Inflammatory macrophage treated with lipopolysaccharide for 1 hour (primary cell): ENCODE data around the gene FAM107B.

Experiments used
- DNase-seq, 2 donors: peaks; one replicate each; pipeline ENCODE4 v3.0.0-alpha.2; 2020 to 2022

The FAM107B gene

DNA sequence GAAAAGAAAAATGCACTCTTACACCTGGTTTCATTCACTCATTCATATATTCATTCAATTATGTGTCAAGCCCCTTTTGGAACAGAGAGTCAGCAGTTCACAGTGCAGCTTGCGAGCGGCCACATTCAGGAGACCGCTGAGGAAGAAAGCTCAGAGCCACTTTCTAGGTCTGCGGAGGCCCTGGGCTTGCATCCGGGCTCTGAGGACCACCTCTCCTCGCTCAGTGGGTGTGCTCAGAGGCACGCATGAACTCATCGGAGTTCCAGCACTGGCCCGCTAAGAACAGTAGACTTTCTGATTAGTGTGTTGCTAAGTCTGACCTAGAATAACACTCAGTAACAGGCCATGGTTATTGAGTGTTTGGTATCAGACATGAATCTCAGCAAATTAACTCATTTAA, 1.8 kb upstream of the FAM107B start:
- DNase-seq: no peak

DNA sequence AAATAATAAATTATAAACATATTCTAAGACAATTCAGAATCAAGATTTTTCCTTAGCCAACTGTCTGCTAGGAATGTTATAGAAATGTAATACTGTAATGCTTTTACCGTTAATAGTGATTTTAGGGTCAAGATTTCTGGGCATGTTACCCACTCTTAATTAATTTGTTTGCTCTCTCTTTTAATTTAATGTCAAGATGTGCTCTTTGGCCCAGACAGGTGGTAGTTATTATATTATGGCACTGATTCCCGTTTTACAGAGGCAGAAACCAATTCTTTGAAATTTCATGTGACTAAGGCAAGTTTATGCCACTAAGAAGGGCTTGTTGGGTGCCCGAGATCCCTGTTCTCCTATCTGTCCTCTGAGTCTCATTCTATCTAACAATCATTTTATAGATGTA, 959 bp upstream of the FAM107B start:
- DNase-seq: no peak

DNA sequence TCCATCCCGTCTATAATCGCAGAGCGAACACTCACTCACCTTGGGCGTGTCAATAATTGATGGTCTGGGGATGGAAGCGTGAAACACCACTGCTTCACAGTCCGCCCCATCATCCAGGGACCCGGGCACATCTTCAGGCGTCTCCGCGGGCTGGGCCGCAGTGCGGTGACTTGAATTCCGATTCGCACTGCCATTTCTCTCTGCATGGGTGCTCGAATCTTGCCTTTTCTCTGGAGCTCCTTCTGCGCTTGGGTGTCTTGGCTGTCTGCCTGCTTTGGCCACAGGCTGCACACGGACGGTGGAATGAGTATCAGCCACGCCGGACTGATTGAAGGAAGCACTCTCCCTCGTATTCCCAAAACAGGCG, 500 bp downstream of the FAM107B start:
- DNase-seq: no peak

DNA sequence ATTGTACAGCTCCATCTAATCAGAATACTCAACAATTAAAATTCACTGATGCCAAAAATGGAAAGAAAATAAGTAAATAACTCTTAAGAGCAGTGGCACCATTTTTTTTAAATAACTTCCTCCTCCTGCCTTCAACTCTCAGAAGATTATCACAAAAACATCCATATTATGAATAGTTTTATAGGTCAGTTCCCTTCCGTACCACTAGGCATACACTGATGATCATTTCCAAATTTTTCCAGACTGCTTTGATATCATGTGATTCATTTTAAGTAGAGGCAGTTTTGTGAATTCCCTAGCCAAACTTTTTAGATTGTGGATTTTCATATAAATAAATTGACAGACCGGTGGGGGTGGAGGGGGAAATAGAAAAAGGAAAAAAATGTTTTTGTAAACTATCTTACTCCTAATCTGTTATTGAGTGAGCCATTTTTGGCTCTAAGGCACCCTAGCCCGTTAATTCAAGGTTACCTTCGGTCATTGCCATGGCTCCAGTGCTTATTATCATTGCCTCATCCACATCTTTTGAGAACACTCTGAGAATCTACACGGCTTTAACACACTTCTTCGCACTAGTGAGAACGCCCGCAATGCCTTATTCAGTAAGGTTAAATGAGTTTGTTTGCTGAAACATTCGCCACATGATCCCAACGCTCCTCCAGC, 1.0 kb downstream of the FAM107B start:
- no peak for DNase-seq

DNA sequence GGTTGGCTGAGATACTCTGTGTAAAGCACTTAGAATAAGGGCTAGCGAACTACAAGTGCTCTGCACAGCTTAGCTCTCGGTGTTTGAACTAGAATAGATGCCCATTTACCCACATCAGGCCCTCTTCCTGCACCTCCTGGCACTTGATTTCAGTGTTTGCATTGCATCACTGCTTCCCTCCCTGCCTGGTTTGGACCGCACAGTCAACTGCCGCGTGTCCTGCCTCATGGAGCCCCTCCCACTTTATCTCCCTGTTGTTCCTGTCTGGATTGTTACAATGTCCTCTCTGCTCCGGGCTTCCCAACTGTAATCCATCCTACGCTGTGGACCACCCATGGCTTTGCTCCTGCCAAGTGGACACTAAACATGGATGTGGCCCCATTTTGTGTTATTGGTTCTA, 2.3 kb downstream of the FAM107B start:
- no peak for DNase-seq

DNA sequence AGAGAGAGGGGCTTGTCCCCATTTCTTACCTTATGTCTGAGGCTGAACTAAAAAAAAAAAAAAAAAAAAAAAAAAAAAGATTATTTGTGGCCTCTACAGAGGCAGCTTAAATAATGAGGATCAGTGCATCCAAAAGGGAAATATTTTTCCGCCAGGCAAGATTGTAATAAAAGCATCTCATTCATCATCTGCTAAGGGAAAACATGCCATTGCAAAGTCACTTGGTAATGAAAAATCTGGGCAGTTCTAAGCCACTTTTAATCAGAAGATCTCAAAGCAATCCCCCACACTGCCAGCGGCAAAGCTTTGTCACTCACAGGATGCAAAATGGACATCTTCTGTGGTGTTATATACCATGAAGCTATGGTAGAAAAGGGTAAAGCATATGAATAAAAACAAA, 3.8 kb downstream of the FAM107B start:
- DNase-seq: no peak

DNA sequence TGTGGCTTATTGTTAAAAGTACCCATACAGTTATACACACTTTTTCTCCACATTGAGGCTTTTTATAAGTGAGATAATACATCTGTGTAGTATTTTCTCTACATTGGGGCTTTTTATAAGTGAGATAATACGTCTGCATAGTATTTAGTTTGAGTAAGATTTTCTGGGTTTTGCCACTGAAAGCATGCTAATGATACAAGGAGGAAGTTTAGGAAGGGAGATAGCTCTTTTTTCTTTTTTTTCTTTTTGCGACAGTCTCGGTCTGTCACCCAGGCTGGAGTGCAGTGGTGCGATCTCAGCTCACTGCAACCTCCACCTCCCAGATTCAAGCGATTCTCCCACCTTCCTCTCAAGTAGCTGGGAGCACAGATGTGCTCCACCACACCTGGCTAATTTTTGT, 13.3 kb downstream of the FAM107B start:
- DNase-seq: peak; percentile 38 to 46

DNA sequence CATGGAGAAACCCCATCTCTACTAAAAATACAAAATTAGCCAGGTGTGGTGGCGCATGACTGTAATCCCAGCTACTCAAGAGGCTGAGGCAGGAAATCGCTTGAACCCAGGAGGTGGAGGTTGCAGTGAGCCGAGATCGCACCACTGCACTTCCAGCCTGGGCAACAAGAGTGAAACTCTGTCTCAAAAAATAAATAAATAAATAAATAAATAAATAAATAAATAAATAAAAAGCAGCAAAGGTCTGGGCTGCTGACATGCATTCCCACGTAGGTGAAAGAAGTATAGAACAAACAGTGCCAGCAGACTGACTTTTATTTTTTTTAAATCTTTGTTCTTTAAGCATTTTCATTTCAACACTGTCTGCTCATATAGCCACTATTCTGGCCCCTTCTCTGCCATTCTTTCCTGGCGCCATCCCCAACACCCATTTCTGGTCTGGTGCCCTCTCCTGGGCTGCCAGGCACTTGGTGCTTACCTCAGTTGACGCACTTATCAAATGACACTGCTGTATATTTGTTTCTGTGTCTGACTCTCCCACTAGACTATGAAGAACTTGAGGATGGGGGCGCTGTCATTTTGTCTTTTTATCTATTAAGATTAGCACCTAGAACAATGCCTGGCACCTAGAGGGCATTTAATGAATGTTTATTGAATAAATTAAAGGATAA, 15.6 kb downstream of the FAM107B start:
- no peak for DNase-seq

DNA sequence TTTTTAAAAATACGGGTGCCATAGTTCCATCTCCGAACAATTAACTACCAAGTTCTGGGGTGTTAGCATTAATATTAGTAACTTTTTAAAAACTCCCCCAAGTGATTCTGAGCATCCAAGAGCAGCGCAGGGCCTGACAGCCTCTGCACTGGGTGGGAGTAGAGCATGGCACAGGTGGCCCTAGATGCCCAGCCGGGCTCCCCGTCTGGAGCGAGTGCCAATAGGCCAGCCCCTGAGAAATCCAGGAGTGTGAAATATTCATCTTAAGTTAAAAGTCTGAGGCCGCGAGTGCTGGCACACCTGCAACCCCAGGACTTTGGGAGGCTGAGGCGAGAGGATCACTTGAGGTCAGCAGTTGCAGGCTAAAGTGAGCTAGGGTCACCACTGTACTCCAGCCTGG, 16.2 kb downstream of the FAM107B start:
- DNase-seq: no peak

DNA sequence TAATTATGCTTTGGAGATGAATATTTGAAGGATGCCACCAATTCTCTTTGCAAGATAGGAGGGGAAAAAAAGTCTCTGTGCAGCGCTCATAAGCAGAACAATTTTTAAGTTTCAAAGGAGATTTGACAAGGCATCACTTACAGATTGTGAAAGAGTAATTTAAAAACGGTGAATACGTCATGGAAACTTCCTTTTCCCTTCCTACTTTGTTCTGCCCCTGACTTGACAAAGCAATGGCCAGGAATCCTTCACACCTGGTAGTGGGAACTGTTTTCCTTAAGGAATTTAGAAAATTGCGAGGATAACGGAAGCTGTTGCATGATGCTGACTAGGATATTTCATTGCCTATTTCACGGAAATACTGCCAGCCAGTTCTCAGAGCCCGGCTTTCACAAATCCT, 16.7 kb downstream of the FAM107B start:
- DNase-seq: peak in 1 of 2 donors; percentile 5

DNA sequence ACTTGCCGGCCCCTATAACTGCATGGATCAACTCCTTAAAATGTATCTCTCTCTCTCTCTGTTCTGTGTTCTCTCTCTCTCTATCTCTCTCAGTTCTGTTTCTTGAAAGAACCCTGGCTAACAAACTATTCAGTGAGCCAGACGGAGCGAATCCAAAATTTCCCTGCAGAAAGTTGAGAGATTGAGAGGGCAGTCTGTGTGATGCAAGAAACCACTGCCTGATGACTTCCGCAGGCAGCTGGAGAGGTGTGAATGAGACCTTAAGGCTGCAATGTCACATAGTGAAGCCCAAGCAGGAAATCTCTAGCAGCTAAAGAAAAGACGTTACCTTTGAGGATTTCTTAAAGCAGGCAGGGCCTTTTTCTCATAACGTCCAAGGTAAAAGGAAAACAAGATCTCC, 17.3 kb downstream of the FAM107B start:
- no peak for DNase-seq

DNA sequence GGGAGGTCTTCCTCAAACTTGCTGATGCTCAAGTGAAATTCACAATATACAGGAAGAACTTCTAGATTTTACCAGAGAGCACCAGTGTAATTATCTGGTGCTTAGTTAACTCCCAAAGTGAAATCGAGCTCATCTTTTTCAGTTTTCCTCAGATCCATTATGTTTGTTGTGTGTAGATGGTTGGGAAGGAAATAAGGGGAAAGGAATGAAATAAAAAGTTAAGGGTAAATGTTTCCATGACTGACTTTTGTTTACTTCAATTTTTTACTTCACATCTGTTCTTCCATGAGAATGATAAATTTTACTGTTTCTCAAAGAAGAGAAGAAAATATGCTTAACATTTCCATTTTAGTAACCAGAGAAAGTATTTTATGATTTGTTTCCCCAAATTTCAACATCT, 21.3 kb downstream of the FAM107B start:
- no peak for DNase-seq

DNA sequence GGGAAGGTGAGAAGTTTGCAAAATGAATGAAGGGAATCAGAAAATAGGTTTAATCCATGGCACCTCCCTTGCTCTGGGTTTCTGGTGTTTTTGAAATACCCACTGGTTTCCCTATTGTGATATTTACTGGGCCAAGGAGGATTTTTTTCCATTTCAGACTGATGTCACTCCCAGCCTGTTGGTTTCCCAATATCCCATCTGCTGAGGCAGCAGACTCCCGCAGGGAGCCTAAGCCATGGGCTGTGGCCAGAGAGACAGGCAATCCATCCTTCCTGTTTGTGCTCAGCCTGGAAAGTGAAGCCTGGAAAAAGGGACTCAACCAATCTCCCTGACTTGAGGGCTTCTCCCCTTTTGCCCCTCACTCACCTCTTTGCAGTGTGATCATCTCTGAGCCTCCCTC, 22.8 kb downstream of the FAM107B start:
- peak; percentile 58 to 68 for DNase-seq

DNA sequence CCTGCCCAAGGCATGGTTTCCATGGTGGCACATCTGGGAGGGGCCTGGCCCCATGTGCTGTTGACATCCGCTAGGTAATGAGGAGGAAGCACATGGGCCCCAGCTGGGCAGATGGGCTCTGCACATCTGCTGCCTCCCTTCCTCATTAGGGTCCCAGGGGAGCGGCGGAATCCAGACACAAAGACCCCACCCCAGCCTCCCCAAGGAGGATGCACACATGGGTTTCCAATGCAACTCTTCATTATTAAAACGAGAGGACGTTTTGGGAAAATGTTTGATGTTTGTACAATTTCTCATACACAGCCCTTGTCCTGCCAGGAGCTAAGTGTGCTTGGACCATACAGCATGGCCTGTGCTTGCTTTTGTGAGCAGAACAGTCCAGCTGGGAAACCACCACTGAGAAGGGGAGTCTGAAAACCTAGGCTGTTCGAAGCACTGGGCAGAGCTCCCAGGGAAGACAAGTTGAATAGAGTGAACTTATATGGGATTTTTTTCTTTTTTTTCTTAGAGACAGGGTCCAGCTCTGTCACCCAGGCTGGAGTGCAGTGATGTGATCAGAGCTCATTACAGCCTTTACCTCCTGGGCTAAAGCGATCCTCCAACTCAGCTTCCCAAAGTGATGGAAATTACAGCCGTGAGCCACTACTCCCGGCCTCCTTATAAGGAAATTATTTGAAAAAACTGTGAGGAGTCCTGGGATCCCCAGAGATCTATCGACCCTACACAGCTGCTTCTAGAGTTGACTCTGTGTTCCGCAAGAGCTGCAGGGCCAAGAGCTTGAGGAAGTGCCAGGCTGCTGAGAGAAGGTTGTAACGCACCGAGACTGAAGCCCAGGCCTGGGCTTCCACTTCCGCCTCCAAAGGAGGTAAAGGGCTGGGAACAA, 23.4 kb downstream of the FAM107B start:
- peak in 1 of 2 donors; percentile 74 for DNase-seq

DNA sequence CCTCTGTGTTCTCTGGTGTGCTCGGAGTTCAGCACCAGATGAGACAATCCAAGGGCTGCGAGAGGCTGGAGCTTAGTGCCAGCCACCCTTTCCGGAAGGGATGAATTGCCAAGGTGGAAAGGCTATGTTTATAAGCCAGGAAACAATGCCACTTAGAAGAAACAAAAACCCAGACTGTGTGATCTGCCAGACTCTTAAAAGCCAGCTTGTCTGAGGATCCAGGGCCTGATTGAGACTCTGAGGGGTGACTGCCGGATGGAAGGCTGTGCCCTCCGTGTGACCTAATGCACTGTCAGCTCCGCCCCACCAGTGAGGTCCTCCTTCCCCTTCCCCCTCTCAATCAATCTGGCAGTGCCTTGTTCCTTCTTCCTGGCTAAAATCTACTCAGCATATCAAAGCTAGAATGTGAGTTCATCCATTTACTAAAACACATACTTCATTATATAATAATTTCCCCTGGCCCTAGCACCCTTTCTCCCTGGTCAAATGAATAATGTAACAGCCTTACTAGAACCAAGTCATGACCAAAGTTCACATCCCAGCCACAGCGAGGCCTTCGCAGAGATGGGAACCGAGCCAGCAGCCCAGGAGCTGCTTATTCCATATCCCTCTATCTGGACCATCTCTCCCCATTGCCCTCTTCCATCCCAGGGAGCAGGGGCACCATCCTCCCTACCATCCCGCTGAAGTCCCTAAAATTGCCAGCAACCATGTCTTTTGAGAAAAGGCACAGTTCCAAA, 25.5 kb downstream of the FAM107B start:
- DNase-seq: peak; percentile 31 to 59

DNA sequence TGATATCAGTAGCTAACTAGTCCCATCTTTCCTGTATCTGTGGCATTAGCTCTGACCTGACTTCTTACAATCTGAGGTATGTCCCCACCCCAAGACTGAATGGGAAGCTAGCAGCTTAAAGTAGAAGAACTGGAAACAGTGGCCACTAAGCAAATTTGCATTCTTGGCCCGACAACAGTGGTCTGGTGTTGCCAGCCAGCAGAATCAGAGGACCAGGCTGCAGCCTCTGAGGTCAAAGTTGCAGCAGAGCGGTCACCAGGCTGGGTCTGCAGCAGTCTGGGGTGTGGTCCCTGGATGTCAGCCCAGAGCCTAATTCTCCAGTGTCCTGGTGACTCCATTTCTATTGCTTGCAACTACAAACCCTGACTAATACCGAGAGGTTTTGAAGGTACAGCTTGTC, 26.3 kb downstream of the FAM107B start:
- no peak for DNase-seq

DNA sequence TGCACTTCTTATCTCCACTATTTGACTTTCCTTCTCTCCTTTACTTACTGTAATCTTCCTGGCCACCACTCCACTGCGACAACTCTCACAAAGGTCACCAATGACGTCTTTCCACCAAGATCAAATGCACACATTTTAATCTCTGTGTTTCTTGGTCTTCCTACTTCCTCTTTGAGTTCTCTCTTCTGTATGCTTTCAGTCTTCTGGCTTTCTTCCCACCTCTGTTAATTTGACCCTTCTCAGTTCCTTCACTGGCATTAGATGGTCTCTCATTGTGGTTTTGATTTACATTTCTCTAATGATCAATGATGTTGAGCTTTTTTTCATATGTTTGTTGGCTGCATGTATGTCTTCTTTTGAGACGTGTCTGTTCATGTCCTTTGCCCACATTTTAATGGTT, 31.9 kb downstream of the FAM107B start:
- DNase-seq: peak; percentile 31 to 41

DNA sequence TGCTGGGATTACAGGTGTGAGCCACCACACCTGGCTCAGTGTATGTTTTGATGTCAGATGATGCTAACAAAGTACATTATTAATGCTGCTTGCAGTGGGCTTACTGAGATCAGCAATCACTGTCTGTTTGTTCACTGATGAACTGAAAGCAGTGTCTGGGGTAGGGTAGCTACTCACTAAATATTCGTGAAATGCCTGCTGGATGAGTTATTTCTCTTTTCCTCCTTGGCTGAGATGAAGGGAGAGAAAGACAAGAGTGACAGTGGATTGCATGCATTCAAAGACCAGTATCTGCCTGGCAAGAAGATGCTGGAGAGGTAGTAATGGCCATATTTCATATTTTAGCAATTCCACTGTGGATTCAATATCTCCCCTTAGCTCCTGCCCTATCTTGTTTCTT, 32.3 kb downstream of the FAM107B start:
- no peak for DNase-seq

DNA sequence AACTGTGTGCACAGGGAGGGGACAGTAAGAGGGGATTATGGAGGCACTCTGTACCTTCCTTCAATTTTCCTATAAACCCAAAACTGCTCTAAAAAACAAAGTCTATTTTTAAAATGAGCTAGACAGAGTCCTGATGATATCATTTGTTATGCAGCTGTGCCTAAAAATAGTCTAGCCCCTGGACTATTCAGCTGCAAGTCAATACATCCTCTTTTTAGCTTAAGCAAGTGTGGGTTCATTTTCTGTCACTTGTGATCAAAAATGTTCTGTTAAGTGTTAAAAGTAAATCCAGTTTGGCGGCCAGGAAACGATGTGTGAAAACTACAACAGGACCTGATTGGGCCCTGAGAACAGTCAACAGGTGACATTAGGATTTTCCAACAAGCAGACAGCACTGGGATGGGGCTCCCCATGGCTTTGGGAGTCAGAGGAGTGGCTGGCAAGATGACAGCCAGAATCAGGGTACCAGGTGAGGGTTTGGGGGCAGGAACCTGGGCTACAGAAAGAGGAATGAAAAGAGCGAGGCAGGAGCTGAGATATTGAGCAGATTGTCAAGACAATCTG, 33.9 kb downstream of the FAM107B start:
- peak; percentile 32 to 55 for DNase-seq

DNA sequence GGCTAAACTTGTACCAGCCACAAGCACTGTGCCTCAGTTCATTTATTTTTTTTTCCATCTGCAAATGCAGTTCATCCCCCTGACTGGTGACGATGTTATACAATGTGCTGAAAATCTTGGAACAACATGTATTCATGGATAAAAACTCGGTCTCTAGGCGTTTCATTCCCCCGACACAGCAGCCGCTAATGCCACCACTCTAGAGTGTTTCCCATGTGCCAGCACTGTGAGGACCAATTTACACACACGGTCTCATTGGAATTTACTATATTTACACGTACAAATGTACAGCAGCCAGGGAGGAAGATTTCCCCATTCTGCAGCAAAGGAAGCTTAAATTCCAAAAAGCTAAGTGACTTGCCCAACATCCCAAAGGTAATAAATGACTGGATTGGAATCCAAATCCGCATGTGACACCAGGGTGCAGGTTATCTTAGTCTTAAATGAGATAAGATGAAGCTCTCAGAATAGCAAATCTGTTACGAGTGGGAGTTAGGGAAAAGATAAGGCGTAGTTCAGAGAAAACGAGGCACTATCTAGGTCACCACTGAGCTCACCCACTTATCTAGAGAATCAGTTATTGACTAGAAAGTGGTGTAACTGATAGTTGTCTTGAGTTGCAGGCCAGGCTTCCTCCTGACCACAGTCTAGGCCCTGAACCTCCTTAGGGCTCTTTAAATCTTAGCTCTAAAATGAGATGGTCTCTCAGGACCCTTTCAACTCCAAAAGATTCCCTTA, 36.7 kb downstream of the FAM107B start:
- DNase-seq: no peak

DNA sequence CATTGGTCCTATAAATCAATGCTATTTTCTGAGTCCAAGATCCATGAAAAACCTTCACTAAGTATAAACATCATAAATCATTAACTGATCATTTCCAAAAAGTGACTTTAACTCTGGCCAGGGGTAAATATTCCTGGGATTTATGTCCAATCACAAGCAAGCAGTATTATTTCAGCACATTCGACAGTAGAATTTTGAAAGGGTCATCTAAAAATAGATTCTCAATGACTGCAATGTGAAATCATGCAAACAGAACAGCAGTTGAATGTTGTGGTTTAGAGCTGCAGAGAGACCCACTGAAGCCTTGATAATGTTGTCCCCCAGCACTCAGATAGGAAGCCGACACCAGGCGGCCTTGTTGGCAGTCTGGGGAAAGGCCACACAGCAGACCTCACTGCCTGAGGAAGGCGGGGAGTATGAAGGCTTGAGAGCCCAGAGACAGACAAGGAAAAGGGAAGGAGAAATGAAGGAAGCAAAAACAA, 38.1 kb downstream of the FAM107B start:
- peak; percentile 10 to 22 for DNase-seq

DNA sequence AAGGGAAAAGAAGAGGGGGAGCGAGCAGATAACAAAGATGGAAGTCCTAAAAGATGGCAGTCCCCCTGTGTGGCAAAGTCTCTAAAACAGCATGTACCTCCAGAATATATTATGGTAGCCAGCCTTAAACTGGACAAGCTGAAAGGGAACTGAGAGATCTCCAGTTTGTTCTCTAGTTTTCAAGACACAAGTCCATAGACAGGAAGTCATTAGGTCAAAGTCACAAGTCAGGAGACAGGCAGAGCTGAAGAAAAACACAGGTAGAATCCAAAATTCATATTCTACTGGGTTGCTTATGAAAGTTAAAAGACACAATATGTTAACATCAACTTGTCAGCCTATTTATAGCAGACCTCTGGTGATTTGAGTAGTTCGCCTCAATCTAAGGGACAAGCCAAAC, 38.7 kb downstream of the FAM107B start:
- peak; percentile 10 to 16 for DNase-seq
